Psoas muscle (tissue), 8 donors: ENCODE measurements around the gene MRPL36. TPM values are rescaled to one million over a fixed set of nuclear protein-coding genes. Genes with fewer than 3 reads are reported as not detected.

Experiments used
- ATAC-seq, 4 donors: fragments of 200-7000 bp; cut with Tn5 transposase; one replicate each; pipeline ENCODE4 v1.9.1; 2020; ENCODE audit warnings: moderate library complexity in 3 of 4, mild to moderate bottlenecking in 2 of 4
- DNase-seq, 2 donors: peaks; one replicate each; pipeline ENCODE4 v3.0.0-alpha.2; 2020
- H3K27ac ChIP-seq: fragments of 200-600 bp; one replicate; pipeline ENCODE4 v1.8.0; 2022
- H3K27me3 ChIP-seq, 3 donors: fragments of 200-600 bp in 1 of 3; one replicate each; pipeline versions ENCODE4 v1.6.1 to v1.8.0; 2013 to 2022; ENCODE audit warnings: low read length in 2 of 3, mild to moderate bottlenecking in 2 of 3, moderate library complexity in 1 of 3; ENCODE audit not compliant: insufficient read depth in 3 of 3
- H3K36me3 ChIP-seq, 2 donors: fragments of 200-600 bp in 1 of 2; one replicate each; pipeline versions ENCODE4 v1.6.1 to v1.8.0; 2013 to 2022; ENCODE audit warnings: low read depth in 1 of 2, mild to moderate bottlenecking in 1 of 2, moderate library complexity in 1 of 2; ENCODE audit not compliant: insufficient read depth in 1 of 2
- H3K4me1 ChIP-seq: fragments of 200-600 bp; one replicate; pipeline ENCODE4 v1.8.0; 2022
- H3K4me3 ChIP-seq: fragments of 200-600 bp; one replicate; pipeline ENCODE4 v1.8.0; 2022; ENCODE audit warnings: mild to moderate bottlenecking
- H3K9me3 ChIP-seq: fragments of 200-600 bp; one replicate; pipeline ENCODE4 v1.8.0; 2022
- CTCF ChIP-seq: fragments of 200-600 bp; IDR thresholded peaks from one replicate; pipeline ENCODE4 v1.8.0; 2022; ENCODE audit warnings: antibody characterized with exemption
- WGBS, 3 donors: extraction: QIAGEN DNeasy Blood & Tissue Kit; methylation state at CpG; one replicate each; pipeline versions ENCODE4 v1.1.6 to v1.1.7; 2013; 5-methylcytosine and 5-hydroxymethylcytosine counted together
- intact Hi-C, 2 donors: fragments of 100-400 bp; cut with DNase I; formaldehyde crosslinking; loops; one replicate each; pipeline versions ENCODE4 v1.11.0 to v1.14.2; 2022
- polyA plus RNA-seq, 3 donors: library from polyadenylated mRNA; stranded (reverse); fragments of 200-250 nt; gene quantifications; one replicate each; pipeline ENCODE4 v1.2.3, GENCODE V29; 2013
- total RNA-seq, 4 donors: library from RNA; stranded (reverse); fragmentation: NEBNext Ultra II Directional in 2 of 4; extraction: Animal tissue kit (Norgen Biotek cat#: 25700) in 2 of 4; gene quantifications; one replicate each; pipeline versions ENCODE4 v1.2.1 to v1.2.4, GENCODE V29; 2021 to 2023
- donor health status: healthy with polysubstance abuse.
- donor health status: DM: no; HTN: no; CAD: no; lungs with moderate emphysema.
- donor health status: Bipolar disorder and iron deficiency.
- donor health status: healthy.
- donor health status: DM: yes; HTN: yes; CAD: no.
- donor health status: DM: no; HTN: no; CAD: no.
- donor health status: DM: no; HTN: no; CAD: no.
- donor health status: DM: yes; HTN: yes; CAD: no.

MRPL36 gene
- total and polyA plus RNA-seq, 7 donors, result 61.6 to 216 (median 111) TPM

GRCh38 chr5:1781107-1781506 lies 18.5 kb downstream of the MRPL36 start:
- H3K27ac ChIP-seq, result no peak overlapping the region
- intact Hi-C loops, result no loop called here
- 90 to 93% (median 90%) methylated on average over 6 of the region's 6 CpGs for WGBS, 3 donors
- DNase-seq (peak in 1 of 2 donors; percentile 6), ATAC-seq (no peak)
- H3K9me3 ChIP-seq, result no peaks in the 10 kb centered on the region
- no peaks in the 10 kb centered on the region for H3K4me1 ChIP-seq
- TF ChIP-seq CTCF, result no peak
- no peak overlapping the region for H3K4me3 ChIP-seq
- no peaks in the 10 kb centered on the region for H3K36me3 ChIP-seq
- no peaks in the 10 kb centered on the region for H3K27me3 ChIP-seq

GRCh38 chr5:1780614-1780930 lies 19.1 kb downstream of the MRPL36 start:
- H3K27ac ChIP-seq, result no peak overlapping the region
- no peak for TF ChIP-seq CTCF
- DNase-seq, result no peak
- H3K9me3 ChIP-seq, result no peaks in the 10 kb centered on the region
- 68 to 71% (median 70%) methylated on average over 6 of the region's 6 CpGs for WGBS, 3 donors
- intact Hi-C loops, result no loop called here
- no peaks in the 10 kb centered on the region for H3K4me1 ChIP-seq
- H3K4me3 ChIP-seq, result no peak overlapping the region
- no peaks in the 10 kb centered on the region for H3K36me3 ChIP-seq
- ATAC-seq, result no peak
- H3K27me3 ChIP-seq, result no peaks in the 10 kb centered on the region

GRCh38 chr5:1779782-1780613 lies 19.6 kb downstream of the MRPL36 start:
- ATAC-seq, result no peak
- H3K27ac ChIP-seq, result no peak overlapping the region
- H3K4me3 ChIP-seq, result no peak overlapping the region
- intact Hi-C loops, result no loop called here
- 76 to 79% (median 77%) methylated on average over 19 to 20 of the region's 20 CpGs for WGBS, 3 donors
- no peaks in the 10 kb centered on the region for H3K4me1 ChIP-seq
- no peaks in the 10 kb centered on the region for H3K27me3 ChIP-seq
- DNase-seq, result peak in 1 of 2 donors; percentile 2
- no peaks in the 10 kb centered on the region for H3K36me3 ChIP-seq
- no peak for TF ChIP-seq CTCF
- no peaks in the 10 kb centered on the region for H3K9me3 ChIP-seq

GRCh38 chr5:1779021-1779680 lies 20.5 kb downstream of the MRPL36 start:
- Histone ChIP-seq H3K27me3 (no peaks in the 10 kb centered on the region), H3K4me1 (no peaks in the 10 kb centered on the region), H3K36me3 (no peaks in the 10 kb centered on the region), H3K9me3 (no peaks in the 10 kb centered on the region), H3K27ac (no peak overlapping the region), H3K4me3 (no peak overlapping the region)
- intact Hi-C loops, result no loop called here
- ATAC-seq, result no peak
- WGBS, 3 donors, result 86 to 87% (median 86%) methylated on average over 32 of the region's 32 CpGs
- DNase-seq, result no peak
- no peak for TF ChIP-seq CTCF
